ENCODE measurements around the gene CADPS. TPM values are rescaled to one million over a fixed set of nuclear protein-coding genes. Genes with fewer than 3 reads are reported as not detected.

The CADPS gene
- total and polyA plus RNA-seq, 4 donors = 0.13 to 0.99 (median 0.75) TPM; not detected in 1

GRCh38 chr3:62368705-62369475 lies 506.3 kb downstream of the CADPS start:
- Histone ChIP-seq H3K27ac (ENCODE audit: low read depth in 1 of 2, low read length in 2 of 2) (no peak overlapping the region), H3K9me3 (ENCODE audit: control insufficient read depth, low read length) (no peaks in the 10 kb centered on the region), H3K4me1 (ENCODE audit: control insufficient read depth in 1 of 2, insufficient read depth in 2 of 2, low read length in 2 of 2) (peaks cover 0 to 3% of the 10 kb centered on the region in 2 donors), H3K27me3 (ENCODE audit: control insufficient read depth in 1 of 2, insufficient read depth in 2 of 2, low read length in 1 of 2) (peaks cover 0 to 3% of the 10 kb centered on the region in 2 donors), H3K4me3 (ENCODE audit: low read length in 2 of 2) (no peak overlapping the region), H3K36me3 (ENCODE audit: control insufficient read depth in 1 of 2, insufficient read depth in 2 of 2, low read length in 1 of 2) (no peaks in the 10 kb centered on the region)
- ATAC-seq (ENCODE audit: low FRiP score) (no peak), DNase-seq (peak in 1 of 2 donors; percentile 72)
- WGBS, 2 donors = 4% methylated on average over 58 of the region's 58 CpGs
- intact Hi-C loops (cut with DNase I) = no loop called here

- ATAC-seq (ENCODE audit: low FRiP score) = no peak
- Histone ChIP-seq H3K36me3 (ENCODE audit: control insufficient read depth in 1 of 2, insufficient read depth in 2 of 2, low read length in 1 of 2) (no peaks in the 10 kb centered on the region), H3K27ac (ENCODE audit: low read depth in 1 of 2, low read length in 2 of 2) (no peak overlapping the region), H3K27me3 (ENCODE audit: control insufficient read depth in 1 of 2, insufficient read depth in 2 of 2, low read length in 1 of 2) (peaks cover 0 to 3% of the 10 kb centered on the region in 2 donors), H3K4me1 (ENCODE audit: control insufficient read depth in 1 of 2, insufficient read depth in 2 of 2, low read length in 2 of 2) (peaks cover 0 to 3% of the 10 kb centered on the region in 2 donors), H3K4me3 (ENCODE audit: low read length in 2 of 2) (no peak overlapping the region), H3K9me3 (ENCODE audit: control insufficient read depth, low read length) (no peaks in the 10 kb centered on the region)
- DNase-seq = no peak
- intact Hi-C loops (cut with DNase I) = no loop called here
- 5 to 9% methylated on average over 19 of the region's 19 CpGs for WGBS, 2 donors
Measured at GRCh38 chr3:62368290-62368704, 506.9 kb downstream of the CADPS start.

- H3K27ac ChIP-seq (ENCODE audit: low read depth in 1 of 2, low read length in 2 of 2) = no peak overlapping the region
- peaks cover 0 to 3% of the 10 kb centered on the region in 2 donors for H3K4me1 ChIP-seq (ENCODE audit: control insufficient read depth in 1 of 2, insufficient read depth in 2 of 2, low read length in 2 of 2)
- WGBS, 2 donors = 5 to 7% methylated on average over 25 of the region's 25 CpGs
- H3K36me3 ChIP-seq (ENCODE audit: control insufficient read depth in 1 of 2, insufficient read depth in 2 of 2, low read length in 1 of 2) = no peaks in the 10 kb centered on the region
- H3K4me3 ChIP-seq (ENCODE audit: low read length in 2 of 2) = no peak overlapping the region
- no peak for ATAC-seq (ENCODE audit: low FRiP score)
- intact Hi-C loops (cut with DNase I) = no loop called here
- peaks cover 0 to 3% of the 10 kb centered on the region in 2 donors for H3K27me3 ChIP-seq (ENCODE audit: control insufficient read depth in 1 of 2, insufficient read depth in 2 of 2, low read length in 1 of 2)
- DNase-seq = no peak
- peaks cover 2% of the 10 kb centered on the region for H3K9me3 ChIP-seq (ENCODE audit: control insufficient read depth, low read length)
Measured at GRCh38 chr3:62367763-62368195, 507.4 kb downstream of the CADPS start.

DNA sequence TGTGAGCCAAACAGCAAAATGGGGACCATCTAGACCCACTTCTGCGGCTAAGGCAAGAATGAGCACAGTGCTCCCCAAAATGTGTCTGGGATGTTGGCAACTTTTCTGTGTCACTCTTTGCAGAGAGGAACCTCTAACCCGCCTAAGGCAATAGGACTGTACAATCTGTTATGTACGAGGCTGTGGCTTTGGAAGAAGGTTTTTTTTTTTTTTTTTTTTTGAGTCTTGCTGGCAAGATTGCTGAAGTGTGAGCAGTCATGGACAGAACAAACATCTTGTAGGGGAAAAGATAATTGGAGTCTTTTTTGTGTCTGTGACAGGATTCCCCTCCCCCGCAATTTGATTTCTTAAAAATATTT lies 509.1 kb downstream of the CADPS start:
- Histone ChIP-seq H3K9me3 (ENCODE audit: control insufficient read depth, low read length) (peaks cover 2% of the 10 kb centered on the region), H3K27me3 (ENCODE audit: control insufficient read depth in 1 of 2, insufficient read depth in 2 of 2, low read length in 1 of 2) (peaks cover 0 to 3% of the 10 kb centered on the region in 2 donors), H3K36me3 (ENCODE audit: control insufficient read depth in 1 of 2, insufficient read depth in 2 of 2, low read length in 1 of 2) (no peaks in the 10 kb centered on the region), H3K27ac (ENCODE audit: low read depth in 1 of 2, low read length in 2 of 2) (no peak overlapping the region), H3K4me1 (ENCODE audit: control insufficient read depth in 1 of 2, insufficient read depth in 2 of 2, low read length in 2 of 2) (peaks cover 0 to 3% of the 10 kb centered on the region in 2 donors), H3K4me3 (ENCODE audit: low read length in 2 of 2) (no peak overlapping the region)
- ATAC-seq (ENCODE audit: low FRiP score) (no peak), DNase-seq (no peak)
- intact Hi-C loops (cut with DNase I) = no loop called here
- WGBS, 2 donors = 42 to 53% methylated on average over 4 of the region's 4 CpGs

GRCh38 chr3:62365391-62366125 lies 509.7 kb downstream of the CADPS start:
- peaks cover 2% of the 10 kb centered on the region for H3K9me3 ChIP-seq (ENCODE audit: control insufficient read depth, low read length)
- DNase-seq (no peak), ATAC-seq (ENCODE audit: low FRiP score) (no peak)
- intact Hi-C loops (cut with DNase I) = no loop called here
- H3K36me3 ChIP-seq (ENCODE audit: control insufficient read depth in 1 of 2, insufficient read depth in 2 of 2, low read length in 1 of 2) = no peaks in the 10 kb centered on the region
- H3K27me3 ChIP-seq (ENCODE audit: control insufficient read depth in 1 of 2, insufficient read depth in 2 of 2, low read length in 1 of 2) = peaks cover 0 to 3% of the 10 kb centered on the region in 2 donors
- H3K4me3 ChIP-seq (ENCODE audit: low read length in 2 of 2) = no peak overlapping the region
- WGBS, 2 donors = 48 to 58% methylated on average over 16 of the region's 16 CpGs
- H3K27ac ChIP-seq (ENCODE audit: low read depth in 1 of 2, low read length in 2 of 2) = no peak overlapping the region
- H3K4me1 ChIP-seq (ENCODE audit: control insufficient read depth in 1 of 2, insufficient read depth in 2 of 2, low read length in 2 of 2) = peaks cover 0 to 3% of the 10 kb centered on the region in 2 donors

GRCh38 chr3:62364191-62364590 lies 511.0 kb downstream of the CADPS start:
- H3K4me3 ChIP-seq (ENCODE audit: low read length in 2 of 2) = no peak overlapping the region
- H3K4me1 ChIP-seq (ENCODE audit: control insufficient read depth in 1 of 2, insufficient read depth in 2 of 2, low read length in 2 of 2) = peaks cover 0 to 2% of the 10 kb centered on the region in 2 donors
- ATAC-seq (ENCODE audit: low FRiP score) (no peak), DNase-seq (no peak)
- no peak overlapping the region for H3K27ac ChIP-seq (ENCODE audit: low read depth in 1 of 2, low read length in 2 of 2)
- peaks cover 0 to 3% of the 10 kb centered on the region in 2 donors for H3K27me3 ChIP-seq (ENCODE audit: control insufficient read depth in 1 of 2, insufficient read depth in 2 of 2, low read length in 1 of 2)
- H3K36me3 ChIP-seq (ENCODE audit: control insufficient read depth in 1 of 2, insufficient read depth in 2 of 2, low read length in 1 of 2) = no peaks in the 10 kb centered on the region
- intact Hi-C loops (cut with DNase I) = no loop called here
- peaks cover 2% of the 10 kb centered on the region for H3K9me3 ChIP-seq (ENCODE audit: control insufficient read depth, low read length)

GRCh38 chr3:62363275-62363674 lies 511.9 kb downstream of the CADPS start:
- DNase-seq = no peak
- no peaks in the 10 kb centered on the region for H3K36me3 ChIP-seq (ENCODE audit: control insufficient read depth in 1 of 2, insufficient read depth in 2 of 2, low read length in 1 of 2)
- H3K4me1 ChIP-seq (ENCODE audit: control insufficient read depth in 1 of 2, insufficient read depth in 2 of 2, low read length in 2 of 2) = no peaks in the 10 kb centered on the region
- no peak for ATAC-seq (ENCODE audit: low FRiP score)
- H3K27me3 ChIP-seq (ENCODE audit: control insufficient read depth in 1 of 2, insufficient read depth in 2 of 2, low read length in 1 of 2) = no peaks in the 10 kb centered on the region
- intact Hi-C loops (cut with DNase I) = no loop called here
- H3K4me3 ChIP-seq (ENCODE audit: low read length in 2 of 2) = no peak overlapping the region
- no peak overlapping the region for H3K27ac ChIP-seq (ENCODE audit: low read depth in 1 of 2, low read length in 2 of 2)
- 85 to 88% methylated on average over 6 of the region's 6 CpGs for WGBS, 2 donors
- H3K9me3 ChIP-seq (ENCODE audit: control insufficient read depth, low read length) = peaks cover 2% of the 10 kb centered on the region

DNA sequence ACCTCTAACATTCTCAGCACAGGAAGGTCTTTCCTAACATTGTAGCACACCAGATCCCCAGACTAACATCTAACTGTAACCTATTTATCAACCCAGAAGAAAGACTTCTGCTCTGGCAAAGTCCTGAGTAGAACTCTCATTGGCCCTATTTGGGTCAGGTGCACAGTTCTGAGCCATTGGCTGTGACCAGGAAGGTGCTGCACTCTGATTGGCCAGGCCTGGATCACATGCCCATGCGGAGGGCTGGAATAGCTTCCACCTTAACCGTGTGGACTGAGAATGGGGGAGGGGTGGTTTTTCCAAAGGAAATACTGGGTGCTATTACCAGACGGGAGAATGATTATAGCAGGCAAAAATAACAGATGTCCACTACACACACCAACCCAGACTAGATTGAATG lies 513.4 kb downstream of the CADPS start:
- 50 to 59% methylated on average over 3 of the region's 3 CpGs for WGBS, 2 donors
- no peak for DNase-seq
- no peaks in the 10 kb centered on the region for H3K27me3 ChIP-seq (ENCODE audit: control insufficient read depth in 1 of 2, insufficient read depth in 2 of 2, low read length in 1 of 2)

GRCh38 chr3:62361261-62361660 lies 514.0 kb downstream of the CADPS start:
- WGBS, 2 donors = 92 to 96% methylated on average over 3 of the region's 3 CpGs
- ATAC-seq (ENCODE audit: low FRiP score) = no peak
- no peaks in the 10 kb centered on the region for H3K4me1 ChIP-seq (ENCODE audit: control insufficient read depth in 1 of 2, insufficient read depth in 2 of 2, low read length in 2 of 2)
- no peak for DNase-seq
- intact Hi-C loops (cut with DNase I) = no loop called here
- no peaks in the 10 kb centered on the region for H3K27me3 ChIP-seq (ENCODE audit: control insufficient read depth in 1 of 2, insufficient read depth in 2 of 2, low read length in 1 of 2)
- no peaks in the 10 kb centered on the region for H3K36me3 ChIP-seq (ENCODE audit: control insufficient read depth in 1 of 2, insufficient read depth in 2 of 2, low read length in 1 of 2)
- H3K27ac ChIP-seq (ENCODE audit: low read depth in 1 of 2, low read length in 2 of 2) = no peak overlapping the region
- H3K9me3 ChIP-seq (ENCODE audit: control insufficient read depth, low read length) = peaks cover 2% of the 10 kb centered on the region
- no peak overlapping the region for H3K4me3 ChIP-seq (ENCODE audit: low read length in 2 of 2)

More for the DNA sequence above, 513.4 kb downstream of the CADPS start:
- no peak overlapping the region for H3K4me3 ChIP-seq (ENCODE audit: low read length in 2 of 2)
- intact Hi-C loops (cut with DNase I) = no loop called here
- peaks cover 2% of the 10 kb centered on the region for H3K9me3 ChIP-seq (ENCODE audit: control insufficient read depth, low read length)
- H3K4me1 ChIP-seq (ENCODE audit: control insufficient read depth in 1 of 2, insufficient read depth in 2 of 2, low read length in 2 of 2) = no peaks in the 10 kb centered on the region
- H3K27ac ChIP-seq (ENCODE audit: low read depth in 1 of 2, low read length in 2 of 2) = no peak overlapping the region
- no peaks in the 10 kb centered on the region for H3K36me3 ChIP-seq (ENCODE audit: control insufficient read depth in 1 of 2, insufficient read depth in 2 of 2, low read length in 1 of 2)
- ATAC-seq (ENCODE audit: low FRiP score) = no peak

All from aorta (tissue), 5 donors.